ENCODE data around the gene ZCCHC8.

Gene ZCCHC8

DNA sequence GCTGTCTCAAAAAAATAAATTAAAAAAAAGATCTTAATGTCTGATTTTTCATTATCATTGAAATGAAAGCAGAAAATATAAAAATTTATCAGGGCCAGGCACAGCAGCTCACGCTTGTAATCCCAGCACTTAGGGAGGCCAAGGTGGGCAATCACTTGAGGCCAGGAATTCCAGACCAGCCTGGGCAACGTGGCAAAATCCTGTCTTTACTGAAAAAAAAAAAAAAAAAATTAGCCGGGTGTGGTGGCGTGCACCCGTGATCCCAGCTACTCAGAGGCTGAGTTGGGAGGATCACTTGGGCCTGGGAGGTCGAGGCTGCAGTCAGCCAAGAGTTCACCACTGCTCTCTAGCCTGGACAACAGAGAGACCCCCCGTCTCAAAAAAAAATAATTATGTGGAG is 40.7 kb downstream of the ZCCHC8 start:
- no peak overlapping the region for H3K4me3 ChIP-seq (ENCODE audit: severe bottlenecking)
- no peaks in the 10 kb centered on the region for H3K36me3 ChIP-seq (ENCODE audit: low read depth)
- no peaks in the 10 kb centered on the region for H3K27me3 ChIP-seq (ENCODE audit: insufficient read depth, poor library complexity, severe bottlenecking)
- no peak overlapping the region for H3K27ac ChIP-seq (ENCODE audit: poor library complexity, severe bottlenecking)
- H3K4me1 ChIP-seq (ENCODE audit: insufficient read depth, poor library complexity, severe bottlenecking) = peaks cover 12% of the 10 kb centered on the region
- peak; percentile 13 for DNase-seq (ENCODE audit: low spot score)
- ATAC-seq (ENCODE audit: low read depth) = no peak
- TF ChIP-seq, protein P1, sequence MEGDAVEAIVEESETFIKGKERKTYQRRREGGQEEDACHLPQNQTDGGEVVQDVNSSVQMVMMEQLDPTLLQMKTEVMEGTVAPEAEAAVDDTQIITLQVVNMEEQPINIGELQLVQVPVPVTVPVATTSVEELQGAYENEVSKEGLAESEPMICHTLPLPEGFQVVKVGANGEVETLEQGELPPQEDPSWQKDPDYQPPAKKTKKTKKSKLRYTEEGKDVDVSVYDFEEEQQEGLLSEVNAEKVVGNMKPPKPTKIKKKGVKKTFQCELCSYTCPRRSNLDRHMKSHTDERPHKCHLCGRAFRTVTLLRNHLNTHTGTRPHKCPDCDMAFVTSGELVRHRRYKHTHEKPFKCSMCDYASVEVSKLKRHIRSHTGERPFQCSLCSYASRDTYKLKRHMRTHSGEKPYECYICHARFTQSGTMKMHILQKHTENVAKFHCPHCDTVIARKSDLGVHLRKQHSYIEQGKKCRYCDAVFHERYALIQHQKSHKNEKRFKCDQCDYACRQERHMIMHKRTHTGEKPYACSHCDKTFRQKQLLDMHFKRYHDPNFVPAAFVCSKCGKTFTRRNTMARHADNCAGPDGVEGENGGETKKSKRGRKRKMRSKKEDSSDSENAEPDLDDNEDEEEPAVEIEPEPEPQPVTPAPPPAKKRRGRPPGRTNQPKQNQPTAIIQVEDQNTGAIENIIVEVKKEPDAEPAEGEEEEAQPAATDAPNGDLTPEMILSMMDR (IDR thresholded peaks at IDR 0.05; ENCODE audit: poor library complexity, severe bottlenecking) = no peak
- no peaks in the 10 kb centered on the region for H3K9me3 ChIP-seq (ENCODE audit: severe bottlenecking)

DNA sequence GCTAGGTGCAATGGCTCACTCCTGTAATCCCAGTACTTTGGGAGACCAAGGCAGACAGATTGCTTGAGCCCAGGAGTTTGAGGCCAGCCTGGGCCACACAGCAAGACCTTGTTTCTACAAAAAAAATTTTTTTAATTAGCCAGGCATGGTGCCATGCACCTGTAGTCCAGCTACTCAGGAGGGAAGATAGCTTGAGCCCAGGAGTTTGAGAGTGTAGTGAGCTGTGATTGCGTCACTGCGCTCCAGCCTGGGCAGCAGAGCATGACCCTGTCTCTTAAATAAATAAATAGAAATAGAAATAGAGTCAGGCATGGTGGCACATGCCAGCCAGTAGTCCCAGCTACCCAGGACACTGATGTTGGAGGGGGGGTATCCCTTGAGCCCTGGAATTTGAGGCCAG is 41.5 kb downstream of the ZCCHC8 start:
- TF ChIP-seq, protein P1 (IDR thresholded peaks at IDR 0.05; ENCODE audit: poor library complexity, severe bottlenecking) = no peak

DNA sequence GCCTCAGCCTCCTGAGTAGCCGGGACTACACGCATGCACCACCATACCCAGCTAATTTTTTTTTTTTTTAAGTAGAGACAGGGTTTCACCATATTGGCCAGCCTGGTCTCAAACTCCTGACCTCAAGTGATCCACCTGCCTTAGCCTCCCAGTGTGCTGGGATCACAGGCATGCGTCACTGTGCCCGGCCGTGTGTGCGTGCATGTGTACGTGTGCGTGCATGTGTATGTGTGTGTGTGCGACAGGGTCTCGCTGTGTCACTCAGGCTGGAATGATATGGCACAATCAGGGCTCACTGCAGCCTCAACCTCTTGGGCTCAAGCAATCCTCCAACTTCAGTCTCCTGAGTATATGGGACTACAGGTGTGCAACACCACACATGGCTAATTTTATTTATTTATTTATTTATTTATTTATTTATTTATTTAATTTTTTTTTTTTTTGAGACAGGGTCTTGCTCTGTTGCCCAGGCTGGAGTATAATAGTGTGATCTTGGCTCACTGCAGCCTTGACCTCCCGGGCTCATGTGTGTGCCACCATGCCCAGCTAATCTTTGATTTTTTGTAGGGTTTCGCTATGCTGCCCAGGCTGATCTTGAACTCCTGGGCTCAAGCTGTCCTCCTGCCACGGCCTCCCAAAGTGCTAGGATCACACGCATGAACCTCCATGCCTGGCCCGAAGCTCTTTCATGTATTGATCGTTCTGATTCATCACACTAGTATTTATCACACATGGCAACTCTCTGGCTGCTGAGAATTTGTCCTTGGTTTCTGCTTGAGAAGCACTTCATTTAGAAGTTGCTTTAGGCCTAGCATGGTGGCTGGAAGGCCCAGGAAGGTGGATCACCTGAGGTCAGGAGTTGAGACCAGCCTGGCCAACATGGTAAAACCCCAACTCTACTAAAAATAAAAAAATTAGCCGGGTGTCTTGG is 42.4 kb downstream of the ZCCHC8 start:
- H3K4me3 ChIP-seq (ENCODE audit: severe bottlenecking) = no peak overlapping the region
- TF ChIP-seq, protein P1 (IDR thresholded peaks at IDR 0.05; ENCODE audit: poor library complexity, severe bottlenecking) = no peak
- H3K27me3 ChIP-seq (ENCODE audit: insufficient read depth, poor library complexity, severe bottlenecking) = no peaks in the 10 kb centered on the region
- no peaks in the 10 kb centered on the region for H3K36me3 ChIP-seq (ENCODE audit: low read depth)
- DNase-seq (ENCODE audit: low spot score) (peak; percentile 23), ATAC-seq (ENCODE audit: low read depth) (no peak)
- no peak overlapping the region for H3K27ac ChIP-seq (ENCODE audit: poor library complexity, severe bottlenecking)
- H3K9me3 ChIP-seq (ENCODE audit: severe bottlenecking) = no peaks in the 10 kb centered on the region
- H3K4me1 ChIP-seq (ENCODE audit: insufficient read depth, poor library complexity, severe bottlenecking) = no peaks in the 10 kb centered on the region

More for the DNA sequence above, 41.5 kb downstream of the ZCCHC8 start:
- DNase-seq (ENCODE audit: low spot score) (peak; percentile 2), ATAC-seq (ENCODE audit: low read depth) (no peak)
- Histone ChIP-seq H3K4me3 (ENCODE audit: severe bottlenecking) (no peak overlapping the region), H3K4me1 (ENCODE audit: insufficient read depth, poor library complexity, severe bottlenecking) (peaks cover 6% of the 10 kb centered on the region), H3K27me3 (ENCODE audit: insufficient read depth, poor library complexity, severe bottlenecking) (no peaks in the 10 kb centered on the region), H3K27ac (ENCODE audit: poor library complexity, severe bottlenecking) (no peak overlapping the region), H3K9me3 (ENCODE audit: severe bottlenecking) (no peaks in the 10 kb centered on the region), H3K36me3 (ENCODE audit: low read depth) (no peaks in the 10 kb centered on the region)

DNA sequence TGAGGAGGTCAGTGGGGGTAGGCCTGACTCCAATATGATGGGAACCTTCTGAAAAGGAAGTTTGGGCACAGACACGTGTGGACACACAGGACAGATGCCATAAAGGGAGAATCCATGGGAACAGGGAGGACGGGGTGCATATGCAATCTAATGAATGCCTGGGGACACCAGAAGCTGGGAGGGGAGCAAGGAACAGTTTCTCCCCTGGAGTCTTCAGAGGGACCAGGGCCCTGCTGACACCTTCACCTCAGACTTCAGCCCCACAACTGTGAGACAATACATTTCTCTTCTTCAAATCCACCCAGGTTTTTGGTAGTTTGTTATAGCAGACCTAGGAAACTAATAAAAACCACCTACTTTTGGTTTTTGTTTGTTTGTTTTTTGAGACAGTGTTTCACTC is 43.1 kb downstream of the ZCCHC8 start:
- DNase-seq (ENCODE audit: low spot score) = no peak
- Histone ChIP-seq H3K9me3 (ENCODE audit: severe bottlenecking) (no peaks in the 10 kb centered on the region), H3K27me3 (ENCODE audit: insufficient read depth, poor library complexity, severe bottlenecking) (no peaks in the 10 kb centered on the region), H3K27ac (ENCODE audit: poor library complexity, severe bottlenecking) (no peak overlapping the region), H3K36me3 (ENCODE audit: low read depth) (no peaks in the 10 kb centered on the region), H3K4me1 (ENCODE audit: insufficient read depth, poor library complexity, severe bottlenecking) (no peaks in the 10 kb centered on the region), H3K4me3 (ENCODE audit: severe bottlenecking) (no peak overlapping the region)
- ATAC-seq (ENCODE audit: low read depth) = no peak
- TF ChIP-seq, protein P1 (IDR thresholded peaks at IDR 0.05; ENCODE audit: poor library complexity, severe bottlenecking) = no peak

DNA sequence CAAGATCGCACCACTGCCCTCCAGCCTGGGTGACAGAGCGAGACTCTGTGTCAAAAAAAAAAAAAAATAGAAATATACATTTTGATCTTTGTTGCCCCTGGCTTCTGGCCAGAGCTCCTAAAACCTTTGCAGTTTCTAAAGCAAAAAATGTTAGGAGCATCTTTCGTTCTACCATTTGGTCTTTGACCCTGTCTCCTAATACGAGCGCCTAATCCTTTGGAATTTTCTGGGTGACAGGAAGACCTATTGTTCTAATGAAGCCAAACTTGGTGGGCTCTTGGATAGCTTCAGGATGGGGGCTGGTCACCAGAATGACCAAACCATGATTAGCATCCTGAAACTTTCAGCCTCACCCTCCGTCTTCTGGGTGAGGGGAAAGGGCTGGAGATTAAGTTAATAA is 46.0 kb downstream of the ZCCHC8 start:
- H3K9me3 ChIP-seq (ENCODE audit: severe bottlenecking) = no peaks in the 10 kb centered on the region
- peaks cover 1% of the 10 kb centered on the region for H3K4me1 ChIP-seq (ENCODE audit: insufficient read depth, poor library complexity, severe bottlenecking)
- H3K27me3 ChIP-seq (ENCODE audit: insufficient read depth, poor library complexity, severe bottlenecking) = no peaks in the 10 kb centered on the region
- H3K4me3 ChIP-seq (ENCODE audit: severe bottlenecking) = no peak overlapping the region
- no peaks in the 10 kb centered on the region for H3K36me3 ChIP-seq (ENCODE audit: low read depth)
- H3K27ac ChIP-seq (ENCODE audit: poor library complexity, severe bottlenecking) = peak overlapping the region; percentile 44
- TF ChIP-seq, protein P1 (IDR thresholded peaks at IDR 0.05; ENCODE audit: poor library complexity, severe bottlenecking) = no peak
- DNase-seq (ENCODE audit: low spot score) (no peak), ATAC-seq (ENCODE audit: low read depth) (no peak)
